Fibroblast of skin of left biceps (primary cell): Measurements from ENCODE around the gene CLSTN2.

ENCODE experiments used
- DNase-seq, 2 experiments: peaks; one replicate each; pipeline ENCODE4 v3.0.0-alpha.2; 2013; ENCODE audit warnings: low read depth in 2 of 2

Gene CLSTN2

GRCh38 chr3:140341817-140342403, 406.9 kb downstream of the CLSTN2 start:
- DNase-seq = no peak

GRCh38 chr3:140342668-140343067, 407.7 kb downstream of the CLSTN2 start:
- DNase-seq = no peak

DNA sequence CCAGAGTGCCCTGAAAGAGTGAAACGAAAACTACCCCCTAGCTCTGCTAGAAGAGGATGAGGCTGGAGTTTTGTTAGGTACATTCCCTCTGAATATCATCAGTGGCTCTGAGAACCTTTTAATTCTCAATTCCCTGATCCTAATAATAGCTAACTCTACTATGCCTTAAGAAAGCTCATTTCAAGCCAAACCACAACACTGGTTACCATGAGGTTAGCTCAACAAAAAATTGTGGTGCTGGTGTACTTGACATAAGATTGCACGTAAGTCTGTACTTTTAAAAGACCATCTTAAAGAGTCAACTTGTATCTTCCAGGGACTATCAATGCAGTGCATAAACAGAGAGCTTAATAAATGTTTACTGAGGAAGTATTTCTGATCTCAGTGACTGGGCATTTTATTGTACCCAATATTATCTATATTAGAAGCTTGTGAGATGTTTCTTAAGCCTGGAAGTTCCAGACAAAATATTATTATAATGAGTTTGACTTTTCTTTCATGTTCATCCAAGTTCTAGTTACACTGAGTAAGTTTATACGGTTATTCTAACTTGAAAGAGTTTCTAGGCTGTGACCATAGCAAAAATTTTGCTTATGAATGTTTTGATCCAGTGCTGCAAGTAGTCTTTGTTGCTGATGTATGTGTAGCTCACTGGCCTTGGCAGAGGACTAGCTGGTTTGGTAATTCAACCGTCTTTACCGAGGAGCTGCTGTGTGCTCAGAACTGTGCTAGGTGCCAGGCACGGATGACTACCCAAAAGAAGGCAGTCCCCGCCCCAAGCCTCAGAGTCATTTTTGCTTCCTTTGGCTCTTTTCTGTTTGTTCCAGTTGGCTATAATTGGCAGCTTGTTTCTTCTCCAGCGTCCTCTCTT, 408.5 kb downstream of the CLSTN2 start:
- DNase-seq = no peak

GRCh38 chr3:140344082-140344454, 409.1 kb downstream of the CLSTN2 start:
- DNase-seq = no peak

- DNase-seq = no peak
Observed at GRCh38 chr3:140344601-140345205, 409.7 kb downstream of the CLSTN2 start.

GRCh38 chr3:140347151-140347550, 412.2 kb downstream of the CLSTN2 start:
- no peak for DNase-seq

DNA sequence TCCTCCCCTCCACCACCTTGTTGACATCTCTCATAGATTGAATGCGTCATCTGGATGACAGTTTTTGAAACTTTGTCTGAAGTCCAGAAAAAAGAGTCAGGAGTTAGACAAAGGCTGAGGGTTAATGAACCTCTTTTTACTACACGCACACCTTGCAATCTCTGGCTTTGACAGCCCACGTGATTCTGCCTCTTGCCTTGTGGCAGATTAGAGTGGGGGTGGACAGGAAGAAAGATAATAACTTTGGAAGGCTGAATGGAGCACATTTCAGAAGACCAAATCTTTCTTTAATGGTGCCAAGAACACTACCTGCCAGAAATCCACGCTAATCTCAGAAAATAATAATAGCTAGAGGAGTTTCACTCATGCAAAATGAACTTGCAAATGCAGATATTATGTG, 415.0 kb downstream of the CLSTN2 start:
- no peak for DNase-seq

DNA sequence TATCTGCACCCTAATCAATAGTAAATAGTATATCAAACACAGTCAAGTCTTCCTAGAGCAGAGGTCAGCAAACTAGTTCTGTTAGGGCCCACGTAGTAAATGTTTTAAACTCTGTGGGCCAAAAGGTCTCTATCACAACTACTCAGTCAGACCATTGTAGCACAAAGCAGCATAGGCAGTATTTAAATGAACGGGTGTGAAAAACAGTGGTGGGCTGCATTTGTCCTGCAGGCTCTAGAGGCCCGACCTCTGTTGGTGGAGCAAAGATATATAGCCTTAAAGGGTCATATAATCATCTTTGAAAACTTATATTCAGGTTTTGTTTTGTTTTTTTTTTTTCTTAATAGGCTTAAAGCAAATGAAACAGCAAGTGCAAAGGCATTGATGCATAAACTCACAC, 416.5 kb downstream of the CLSTN2 start:
- DNase-seq = no peak

DNA sequence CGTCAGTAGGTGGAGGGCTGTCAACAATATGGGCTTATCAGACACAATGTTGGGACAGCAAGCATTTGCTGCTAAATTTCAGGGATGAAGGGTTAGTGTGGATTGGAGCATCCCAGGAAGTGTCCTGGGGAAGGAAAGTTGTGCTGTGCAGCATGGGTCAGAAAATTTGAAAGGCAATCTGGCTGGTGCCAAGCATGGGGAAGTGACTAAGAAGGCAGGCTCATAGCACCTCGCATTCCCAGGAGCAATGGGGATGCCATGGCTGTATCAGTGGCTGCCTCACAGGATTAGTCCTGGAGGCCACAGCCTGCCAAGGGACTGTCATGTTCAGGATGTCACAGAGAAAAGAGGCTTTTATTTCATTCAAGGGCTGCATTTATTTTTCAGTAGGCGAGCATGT, 420.5 kb downstream of the CLSTN2 start:
- DNase-seq = no peak

- no peak for DNase-seq
Observed at GRCh38 chr3:140358686-140359085, 423.7 kb downstream of the CLSTN2 start.

DNA sequence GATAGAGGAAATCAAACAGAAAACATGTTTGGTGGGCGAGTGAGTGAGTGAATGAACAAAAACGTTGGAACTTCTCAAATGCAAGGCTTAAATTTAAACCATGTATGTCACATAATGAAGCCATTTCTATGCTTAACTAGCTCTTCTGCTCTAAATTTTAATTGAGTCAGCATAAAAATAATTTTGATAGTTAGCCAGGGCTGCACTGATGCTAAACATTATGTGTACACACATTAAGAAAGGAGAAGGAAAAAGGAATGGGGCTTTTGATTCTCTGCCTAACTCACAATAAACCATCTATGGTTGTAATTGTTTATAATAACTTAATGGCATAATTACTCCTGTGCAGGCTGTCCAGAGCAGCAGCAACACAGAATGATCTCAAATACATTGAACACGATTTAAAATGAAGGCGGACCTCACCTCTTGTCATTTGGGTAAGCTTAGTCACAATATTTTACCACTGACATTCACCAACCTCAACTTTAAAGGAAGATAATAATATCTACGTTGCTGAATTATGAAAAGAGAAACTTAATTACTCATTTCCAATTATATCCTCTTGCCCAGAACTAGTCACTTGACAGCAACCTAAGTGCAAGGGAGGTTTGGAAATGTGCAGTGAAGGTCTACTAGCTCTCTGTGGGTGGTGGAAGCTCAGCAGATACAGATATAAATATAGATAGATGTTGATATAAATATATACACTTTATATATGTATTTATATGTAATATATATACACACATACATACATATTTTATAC, 424.4 kb downstream of the CLSTN2 start:
- DNase-seq = no peak

DNA sequence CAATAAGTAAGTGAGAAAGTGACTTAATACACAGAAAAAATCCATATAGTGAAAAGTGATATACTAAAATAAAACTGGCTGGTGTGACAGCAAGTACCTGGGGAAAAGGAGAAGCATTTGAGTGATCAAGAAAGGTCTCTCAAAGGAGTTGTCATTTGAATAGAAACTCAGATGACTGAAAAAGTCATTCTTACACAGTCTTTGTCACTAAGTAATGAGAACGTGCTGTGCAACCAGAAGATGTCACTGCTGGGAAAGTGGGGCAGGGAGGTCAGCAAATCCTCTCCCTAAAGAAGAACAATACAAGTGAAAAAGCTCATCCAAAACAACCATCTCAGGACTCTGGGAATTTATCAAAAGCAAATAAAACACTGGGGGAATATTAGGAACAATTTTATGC, 425.3 kb downstream of the CLSTN2 start:
- no peak for DNase-seq

GRCh38 chr3:140363801-140364200, 428.8 kb downstream of the CLSTN2 start:
- no peak for DNase-seq

DNA sequence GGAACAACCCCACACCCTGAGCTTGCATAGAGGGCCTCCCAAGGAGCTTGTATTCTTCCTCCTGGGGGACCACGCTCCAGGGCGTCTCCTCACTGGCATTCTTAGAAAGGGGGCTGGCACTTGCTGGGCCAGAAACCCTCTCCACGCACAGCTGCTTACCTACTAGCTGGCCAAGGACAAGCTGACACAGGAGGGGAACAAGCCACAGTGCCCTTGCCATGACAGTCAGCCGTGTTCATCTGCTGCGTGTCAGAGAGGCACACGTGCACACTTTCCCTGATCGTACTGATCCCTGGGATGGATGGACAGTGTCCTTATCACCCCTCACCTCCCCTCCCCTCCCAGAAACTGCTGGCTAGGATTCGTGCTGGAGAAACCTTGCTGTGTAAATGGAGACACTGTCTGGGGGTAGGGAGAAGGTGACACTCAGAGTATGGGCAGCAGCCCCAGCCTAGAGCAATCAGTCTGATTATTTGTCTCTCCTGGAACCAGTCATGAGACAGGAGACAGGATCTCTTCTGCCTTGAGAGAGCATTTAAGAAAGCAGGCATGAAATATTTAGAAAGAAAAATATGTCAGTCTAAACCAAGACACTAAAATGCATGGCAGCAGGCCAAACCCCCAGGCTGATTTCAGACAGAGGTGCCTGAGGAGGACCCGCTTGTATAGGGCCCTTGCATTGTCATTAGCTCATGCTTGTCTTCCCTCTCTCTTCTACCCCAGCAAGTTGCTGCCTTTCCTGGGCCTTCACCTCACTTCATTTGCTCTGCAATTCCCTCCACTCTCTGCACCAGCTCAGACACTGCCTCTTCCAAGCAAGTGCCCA, 431.1 kb downstream of the CLSTN2 start:
- DNase-seq = no peak

DNA sequence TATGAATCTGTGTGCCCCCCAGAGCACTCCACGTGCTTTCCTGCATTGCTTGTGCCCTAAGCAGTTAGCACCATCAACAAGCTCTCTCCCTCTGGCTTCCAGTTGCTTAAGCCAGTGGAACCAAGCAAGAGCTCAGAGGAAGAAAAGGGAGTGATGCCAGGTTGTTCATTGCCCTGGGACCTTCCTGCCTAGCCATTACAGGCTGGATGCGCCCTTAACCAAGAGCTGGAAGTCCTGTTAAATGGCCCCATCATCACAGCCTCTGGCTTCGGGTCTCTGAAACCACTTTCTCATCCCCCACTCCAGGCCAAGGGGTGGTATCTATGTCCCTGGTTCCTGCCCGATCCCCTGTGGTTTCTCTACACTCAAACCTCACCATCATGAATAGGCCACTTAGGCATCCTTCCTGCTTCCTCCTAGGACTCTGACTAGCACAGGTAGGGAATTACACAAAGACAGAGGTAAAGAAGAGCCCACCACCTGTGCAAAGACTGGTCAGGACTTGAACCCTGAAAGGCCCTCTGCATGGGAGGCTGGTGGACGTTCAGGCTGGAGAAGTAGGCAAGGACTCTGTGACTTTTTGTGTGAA, 433.3 kb downstream of the CLSTN2 start:
- DNase-seq = no peak

GRCh38 chr3:140370686-140371085, 435.7 kb downstream of the CLSTN2 start:
- no peak for DNase-seq

GRCh38 chr3:140373234-140373633, 438.2 kb downstream of the CLSTN2 start:
- DNase-seq = no peak

GRCh38 chr3:140375002-140375401, 440.0 kb downstream of the CLSTN2 start:
- DNase-seq = no peak

GRCh38 chr3:140376136-140376889, 441.3 kb downstream of the CLSTN2 start:
- DNase-seq = no peak

GRCh38 chr3:140377644-140378043, 442.7 kb downstream of the CLSTN2 start:
- DNase-seq = no peak
